ENCODE data around the gene EZH1. TPM values are rescaled to one million over a fixed set of nuclear protein-coding genes. Genes with fewer than 3 reads are reported as not detected.

Gene EZH1
- total and polyA plus RNA-seq, 2 experiments from 2014 or later = 22.7 to 33.8 TPM

GRCh38 chr17:42690596-42690995, 54.2 kb downstream of the EZH1 start:
- no peak overlapping the region for H3K4me3 ChIP-seq
- TF ChIP-seq CTCF (IDR thresholded peaks at IDR 0.05; ENCODE audit: low read depth, low read length) = no peak
- peak overlapping the region; percentile 57 for H3K27ac ChIP-seq
- H3K36me3 ChIP-seq = peaks cover 27% of the 10 kb centered on the region
- no peak for DNase-seq (ENCODE audit: low read depth in 1 of 2, low spot score in 1 of 2)
- no peaks in the 10 kb centered on the region for H3K27me3 ChIP-seq
- no peaks in the 10 kb centered on the region for H3K9me3 ChIP-seq (ENCODE audit: low read depth)
- H3K4me1 ChIP-seq (ENCODE audit: low read depth) = no peaks in the 10 kb centered on the region

GRCh38 chr17:42687707-42688320, 57.0 kb downstream of the EZH1 start:
- Histone ChIP-seq H3K27ac (no peak overlapping the region), H3K4me3 (no peak overlapping the region), H3K4me1 (ENCODE audit: low read depth) (no peaks in the 10 kb centered on the region), H3K36me3 (peaks cover 16% of the 10 kb centered on the region), H3K27me3 (no peaks in the 10 kb centered on the region), H3K9me3 (ENCODE audit: low read depth) (no peaks in the 10 kb centered on the region)
- TF ChIP-seq CTCF (IDR thresholded peaks at IDR 0.05; ENCODE audit: low read depth, low read length) = no peak
- DNase-seq (ENCODE audit: low read depth in 1 of 2, low spot score in 1 of 2) = no peak

- no peaks in the 10 kb centered on the region for H3K4me1 ChIP-seq (ENCODE audit: low read depth)
- H3K9me3 ChIP-seq (ENCODE audit: low read depth) = no peaks in the 10 kb centered on the region
- peaks cover 11% of the 10 kb centered on the region for H3K36me3 ChIP-seq
- no peak for DNase-seq (ENCODE audit: low read depth in 1 of 2, low spot score in 1 of 2)
- H3K27me3 ChIP-seq = no peaks in the 10 kb centered on the region
- H3K27ac ChIP-seq = no peak overlapping the region
- H3K4me3 ChIP-seq = no peak overlapping the region
- no peak for TF ChIP-seq CTCF (IDR thresholded peaks at IDR 0.05; ENCODE audit: low read depth, low read length)
Measured at GRCh38 chr17:42686520-42687128, 58.2 kb downstream of the EZH1 start.

GRCh38 chr17:42685831-42686230, 59.0 kb downstream of the EZH1 start:
- Histone ChIP-seq H3K9me3 (ENCODE audit: low read depth) (no peaks in the 10 kb centered on the region), H3K27ac (no peak overlapping the region), H3K27me3 (no peaks in the 10 kb centered on the region), H3K36me3 (peaks cover 11% of the 10 kb centered on the region), H3K4me1 (ENCODE audit: low read depth) (peaks cover under 1% of the 10 kb centered on the region), H3K4me3 (no peak overlapping the region)
- TF ChIP-seq CTCF (IDR thresholded peaks at IDR 0.05; ENCODE audit: low read depth, low read length) = no peak
- no peak for DNase-seq (ENCODE audit: low read depth in 1 of 2, low spot score in 1 of 2)

GRCh38 chr17:42684929-42685556, 59.8 kb downstream of the EZH1 start:
- Histone ChIP-seq H3K4me3 (no peak overlapping the region), H3K27ac (no peak overlapping the region), H3K4me1 (ENCODE audit: low read depth) (peaks cover 8% of the 10 kb centered on the region), H3K36me3 (peaks cover 11% of the 10 kb centered on the region), H3K27me3 (no peaks in the 10 kb centered on the region), H3K9me3 (ENCODE audit: low read depth) (no peaks in the 10 kb centered on the region)
- TF ChIP-seq CTCF (IDR thresholded peaks at IDR 0.05; ENCODE audit: low read depth, low read length) = no peak
- DNase-seq (ENCODE audit: low read depth in 1 of 2, low spot score in 1 of 2) = no peak
